Activated CD8-positive, alpha-beta memory T cell treated with anti-CD3 and anti-CD28 coated beads for 48 hours (primary cell): ENCODE measurements around the gene RDH16.
"Not testable (repeated sequence)": the region's sequence is repeated elsewhere in the genome, so short reads cannot be mapped to it uniquely, and the experiment has no call there.

Experiments
- DNase-seq, 3 experiments: peaks; one replicate each; pipeline ENCODE4 v3.0.0-alpha.2; 2020; ENCODE audit warnings: low read depth in 2 of 3, low spot score in 2 of 3

The RDH16 gene

GRCh38 chr12:56927281-56927680 lies 30.1 kb downstream of the RDH16 start:
- DNase-seq = no peak

- DNase-seq = no peak
Measured at GRCh38 chr12:56922031-56922430, 35.4 kb downstream of the RDH16 start.

- no peak for DNase-seq
Measured at GRCh38 chr12:56921346-56921745, 36.1 kb downstream of the RDH16 start.

- DNase-seq = not testable (repeated sequence)
Measured at GRCh38 chr12:56918139-56918538, 39.3 kb downstream of the RDH16 start.

- DNase-seq = no peak
Measured at GRCh38 chr12:56916996-56917333, 40.4 kb downstream of the RDH16 start.

GRCh38 chr12:56916296-56916995 lies 41.0 kb downstream of the RDH16 start:
- no peak for DNase-seq

GRCh38 chr12:56914724-56915123 lies 42.7 kb downstream of the RDH16 start:
- no peak for DNase-seq

- no peak for DNase-seq
Measured at GRCh38 chr12:56914256-56914655, 43.2 kb downstream of the RDH16 start.

- not testable (repeated sequence) for DNase-seq
Measured at GRCh38 chr12:56909403-56909802, 48.0 kb downstream of the RDH16 start.

- no peak for DNase-seq
Measured at GRCh38 chr12:56908136-56908535, 49.3 kb downstream of the RDH16 start.

GRCh38 chr12:56905852-56906251 lies 51.6 kb downstream of the RDH16 start:
- no peak for DNase-seq

GRCh38 chr12:56903374-56903773 lies 54.0 kb downstream of the RDH16 start:
- DNase-seq = no peak
